Kidney (tissue), 14 donors: Measurements from ENCODE around the gene LIMA1. TPM values are rescaled to one million over a fixed set of nuclear protein-coding genes. Genes with fewer than 3 reads are reported as not detected.

ENCODE experiments used
- DNase-seq, 5 donors: peaks; one replicate each; pipeline ENCODE4 v3.0.0-alpha.2; 2013 to 2020
- FAIRE-seq: peaks from 2 replicates; lab custom pipeline; 2012; peaks lifted over from hg19 to GRCh38; lab: Jason Lieb, UNC
- H3K27ac ChIP-seq, 2 donors: one replicate each; pipeline ENCODE4 v1.7.0; 2013; ENCODE audit warnings: low read depth in 2 of 2, low read length in 2 of 2, inconsistent platforms in 1 of 2
- H3K27me3 ChIP-seq: one replicate; pipeline ENCODE4 v1.7.1; 2013; ENCODE audit warnings: low read length, inconsistent platforms; ENCODE audit not compliant: control insufficient read depth, insufficient read depth
- H3K36me3 ChIP-seq, 3 donors: one replicate each; pipeline versions ENCODE4 v1.7.0 to v1.7.1; 2013; ENCODE audit warnings: low read length in 3 of 3, control low read depth in 1 of 3, inconsistent platforms in 1 of 3; ENCODE audit not compliant: insufficient read depth in 3 of 3, control insufficient read depth in 2 of 3
- H3K4me1 ChIP-seq, 3 donors: one replicate each; pipeline versions ENCODE4 v1.7.0 to v1.7.1; 2013; ENCODE audit warnings: low read length in 3 of 3, inconsistent platforms in 1 of 3, low read depth in 1 of 3; ENCODE audit not compliant: control insufficient read depth in 2 of 3, insufficient read depth in 2 of 3
- H3K4me3 ChIP-seq, 3 donors: one replicate each; pipeline versions ENCODE4 v1.7.0 to v1.8.1; 2013; ENCODE audit warnings: low read length in 3 of 3, control low read depth in 1 of 3, inconsistent platforms in 1 of 3
- H3K9ac ChIP-seq, 3 donors: one replicate each; pipeline versions ENCODE4 v1.7.0 to v1.7.1; 2013; ENCODE audit warnings: low read length in 3 of 3, control low read depth in 1 of 3, inconsistent platforms in 1 of 3
- H3K9me3 ChIP-seq, 3 donors: one replicate each; pipeline versions ENCODE4 v1.7.0 to v1.7.1; 2013; ENCODE audit warnings: low read length in 3 of 3, control low read depth in 1 of 3, inconsistent platforms in 1 of 3; ENCODE audit not compliant: control insufficient read depth in 2 of 3, insufficient read depth in 1 of 3
- CTCF ChIP-seq: IDR thresholded peaks from 3 replicates; pipeline ENCODE4 v1.5.1; 2012; ENCODE audit warnings: mild to moderate bottlenecking, moderate library complexity, borderline replicate concordance; ENCODE audit not compliant: insufficient read depth; ENCODE audit errors: extremely low read depth
- intact Hi-C: fragments of 100-400 bp; cut with DNase I; formaldehyde crosslinking; loops from one replicate; pipeline ENCODE4 v1.11.1; 2022
- polyA plus RNA-seq: library from polyadenylated mRNA; stranded (reverse); fragments of 350-450 nt; fragmentation: Illumina TruSeq; extraction: RNeasy Lipid Tissue Mini Kit (QIAGEN cat#74804); gene quantifications from one replicate; pipeline ENCODE4 v1.2.3, GENCODE V29; 2014; ENCODE audit warnings: low read depth, low replicate concordance; ENCODE audit not compliant: insufficient read depth
- total RNA-seq: library from RNA; stranded (reverse); fragmentation: NEBNext Ultra II Directional; extraction: Animal tissue kit (Norgen Biotek cat#: 25700); gene quantifications from one replicate; pipeline ENCODE4 v1.2.1, GENCODE V29; 2021
- donor health status: control.
- donor health status: control.
- donor health status: control.
- donor health status: control.
- donor health status: control.
- donor health status: DM: yes; HTN: yes; CAD: no.
- donor health status: Normal renal cell carcinoma (clear cell type).

Gene LIMA1
- total and polyA plus RNA-seq, 2 donors from 2014 or later, result 43.1 to 76.1 TPM

GRCh38 chr12:50188241-50188781 lies 95.0 kb downstream of the LIMA1 start:
- FAIRE-seq (no peak), DNase-seq (no peak)
- TF ChIP-seq CTCF, result no peak
- Histone ChIP-seq H3K4me1 (peaks cover 0 to 16% (median 15%) of the 10 kb centered on the region in 3 donors), H3K27ac (peak overlapping the region in 1 of 2 donors; percentile 65), H3K27me3 (no peaks in the 10 kb centered on the region), H3K9me3 (no peaks in the 10 kb centered on the region), H3K4me3 (no peak overlapping the region), H3K9ac (no peak overlapping the region), H3K36me3 (peaks cover 0 to 11% (median 9%) of the 10 kb centered on the region in 3 donors)
- intact Hi-C loops, result no loop called here

GRCh38 chr12:50187084-50187900 lies 96.0 kb downstream of the LIMA1 start:
- FAIRE-seq (no peak), DNase-seq (no peak)
- Histone ChIP-seq H3K4me3 (no peak overlapping the region), H3K27ac (peak overlapping the region in 1 of 2 donors; percentile 65), H3K4me1 (peaks cover 0 to 16% (median 15%) of the 10 kb centered on the region in 3 donors), H3K9me3 (no peaks in the 10 kb centered on the region), H3K27me3 (no peaks in the 10 kb centered on the region), H3K9ac (no peak overlapping the region), H3K36me3 (peaks cover 0 to 8% (median 2%) of the 10 kb centered on the region in 3 donors)
- intact Hi-C loops, result no loop called here
- TF ChIP-seq CTCF, result no peak

DNA sequence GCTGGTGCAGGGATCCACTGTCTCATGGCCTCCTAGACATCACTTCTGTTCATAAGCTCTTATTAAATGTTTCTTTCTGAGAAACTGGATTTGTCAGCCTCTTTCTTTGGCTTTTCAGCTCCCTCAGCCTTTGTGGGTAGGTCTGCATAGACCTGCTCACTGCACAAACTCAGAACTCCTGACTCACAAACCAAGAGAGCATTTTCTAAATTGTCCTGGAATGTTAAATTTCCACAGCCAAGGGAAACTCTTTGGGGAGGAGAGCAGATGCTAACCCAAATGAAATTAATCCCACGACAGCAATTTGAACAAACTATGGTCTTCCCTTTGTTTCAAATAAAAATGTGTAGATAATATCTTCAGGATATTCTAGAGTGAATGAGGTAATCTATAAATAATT lies 96.6 kb downstream of the LIMA1 start:
- H3K36me3 ChIP-seq, result peaks cover 0 to 11% (median 3%) of the 10 kb centered on the region in 3 donors
- no peak overlapping the region for H3K4me3 ChIP-seq
- H3K9me3 ChIP-seq, result no peaks in the 10 kb centered on the region
- intact Hi-C loops, result no loop called here
- H3K27ac ChIP-seq, result no peak overlapping the region
- H3K4me1 ChIP-seq, result peaks cover 0 to 16% (median 15%) of the 10 kb centered on the region in 3 donors
- no peak for TF ChIP-seq CTCF
- no peak overlapping the region for H3K9ac ChIP-seq
- FAIRE-seq, result no peak
- H3K27me3 ChIP-seq, result no peaks in the 10 kb centered on the region
- DNase-seq, result no peak
